HG03565 (cell line): ENCODE results near the gene TMEM232.
A peak's percentile ranks its signal among the peaks of the same experiment; 100 is the strongest.
"Not testable (repeated sequence)": the region's sequence is repeated elsewhere in the genome, so short reads cannot be mapped to it uniquely, and the experiment has no call there.

Experiments used
- ATAC-seq: cut with Tn5 transposase; IDR thresholded peaks from one replicate; pipeline ENCODE4 v1.9.1; 2021; ENCODE audit warnings: mild to moderate bottlenecking, moderate library complexity; ENCODE audit not compliant: unreplicated experiment

TMEM232 gene

DNA sequence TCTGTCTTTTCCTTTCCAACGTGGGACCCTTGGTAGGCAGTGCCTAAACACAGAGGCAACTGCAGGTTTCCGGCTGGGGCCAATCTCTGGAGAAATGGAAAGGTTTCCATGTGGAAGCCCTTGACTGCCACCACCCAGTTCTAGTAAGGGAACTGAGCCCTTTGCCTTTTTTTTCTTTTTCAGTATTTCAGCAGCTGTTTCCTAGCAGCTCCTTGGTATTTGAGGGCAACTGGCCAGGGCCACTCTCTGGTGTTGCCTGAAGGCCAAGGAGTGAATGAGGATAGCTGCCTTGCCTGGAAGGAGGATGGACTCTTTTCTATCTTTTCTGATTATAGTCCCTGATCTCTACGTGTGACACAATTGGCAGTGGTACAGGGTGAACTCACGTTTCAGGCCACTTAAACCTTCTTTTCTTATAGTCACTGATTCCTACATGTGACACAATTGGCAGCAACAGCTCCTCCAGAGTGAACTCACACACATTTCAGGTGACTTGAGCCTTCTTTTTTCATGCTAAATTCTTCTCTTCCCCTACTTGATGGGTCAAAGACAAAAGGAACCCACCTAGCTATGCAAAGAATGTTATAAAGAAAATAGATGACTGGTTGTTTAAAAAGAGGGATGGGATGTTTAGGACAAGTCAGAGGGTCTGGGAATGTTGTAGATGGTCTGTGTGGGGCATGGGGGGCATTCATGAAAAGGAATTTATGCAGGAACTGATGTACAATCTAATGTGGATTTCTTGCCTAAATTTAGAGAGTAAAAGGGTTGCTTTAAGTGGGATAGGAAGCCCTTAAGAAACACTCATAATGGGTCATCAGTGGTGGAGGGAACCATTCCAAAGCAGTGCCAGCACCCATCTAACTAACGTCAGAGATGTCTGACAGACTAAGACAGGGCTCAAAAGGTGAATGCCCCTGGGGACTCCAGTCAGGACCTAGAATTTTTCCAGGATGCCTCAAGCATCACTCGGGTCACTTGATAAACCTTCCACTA lies 190.1 kb downstream of the TMEM232 start:
- no peak for ATAC-seq

- ATAC-seq = not testable (repeated sequence)
Observed at GRCh38 chr5:110535146-110535545, 191.3 kb downstream of the TMEM232 start.

GRCh38 chr5:110525762-110526161 lies 200.7 kb downstream of the TMEM232 start:
- no peak for ATAC-seq

DNA sequence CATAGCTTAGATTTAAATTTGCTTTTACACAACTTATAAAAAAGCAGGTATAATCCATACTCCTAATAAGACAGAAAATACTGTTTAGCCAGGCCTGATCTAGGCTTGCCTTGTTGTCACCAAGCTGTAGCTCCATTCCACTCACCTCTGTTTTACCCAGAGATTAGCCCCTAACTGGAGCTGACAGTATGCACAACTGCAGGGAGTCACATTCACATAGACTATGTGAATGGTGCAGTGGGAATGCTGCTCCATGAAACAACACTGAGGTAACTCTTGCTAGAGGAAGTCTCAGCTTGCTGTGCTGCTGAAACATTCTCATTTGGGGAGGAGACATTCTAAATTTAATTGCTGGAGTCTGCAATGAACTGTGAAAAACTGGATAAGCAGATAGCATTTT lies 209.1 kb downstream of the TMEM232 start:
- ATAC-seq = no peak

DNA sequence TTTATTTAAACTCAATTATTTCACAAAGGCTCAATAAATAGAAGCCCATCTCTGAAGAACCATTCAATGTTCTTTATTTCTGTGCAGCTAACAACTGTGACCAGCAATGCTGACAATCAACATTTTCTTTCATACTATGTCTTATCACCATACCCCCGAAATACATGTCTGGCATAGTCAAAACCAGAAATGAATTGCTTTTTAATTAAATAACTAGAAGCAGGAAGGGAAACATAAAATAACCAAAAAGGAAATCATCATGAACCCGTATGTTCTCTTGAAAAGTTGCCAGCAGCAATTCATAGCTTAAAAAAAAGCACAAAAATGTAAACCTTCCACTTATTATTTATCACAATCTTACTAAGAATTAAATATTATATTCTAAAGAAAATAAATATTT lies 212.4 kb downstream of the TMEM232 start:
- ATAC-seq = no peak

DNA sequence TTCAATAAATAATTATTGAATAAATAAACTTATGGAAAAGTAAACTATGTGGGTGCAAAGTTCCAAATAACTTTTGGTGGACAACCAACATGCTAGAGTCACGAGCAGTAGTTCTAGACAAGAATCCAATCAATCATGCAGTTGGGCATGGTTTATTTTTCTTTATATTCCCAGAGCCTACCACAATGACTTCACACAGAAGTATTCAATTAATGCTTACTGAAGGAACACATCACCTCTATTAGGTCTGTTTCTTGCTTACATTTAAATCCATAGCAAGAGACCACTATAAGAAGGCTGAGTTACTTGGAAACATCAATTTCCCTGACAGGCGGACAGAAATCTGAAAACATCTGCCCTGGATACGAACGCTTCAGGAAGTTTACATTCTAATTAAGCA lies 214.2 kb downstream of the TMEM232 start:
- no peak for ATAC-seq

DNA sequence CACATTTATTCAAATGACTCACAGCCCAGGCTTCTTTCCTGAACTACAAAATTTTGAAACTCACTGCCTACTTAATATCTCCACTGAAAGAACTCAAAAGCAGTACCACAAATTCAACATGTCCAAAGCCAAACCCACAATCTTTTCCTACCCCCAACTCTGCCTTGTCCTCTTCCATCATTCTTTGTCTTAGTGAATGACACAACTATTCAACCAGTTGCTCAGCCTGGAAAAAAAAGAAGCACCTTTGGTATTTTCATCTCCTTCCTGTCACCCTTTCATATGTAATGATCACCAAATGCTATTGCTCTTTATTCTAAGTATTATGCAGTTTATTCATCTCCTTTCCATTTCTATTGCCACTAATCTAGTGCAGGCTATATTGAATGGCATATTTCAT lies 216.3 kb downstream of the TMEM232 start:
- no peak for ATAC-seq

- ATAC-seq = no peak
Observed at GRCh38 chr5:110507972-110508371, 218.5 kb downstream of the TMEM232 start.

DNA sequence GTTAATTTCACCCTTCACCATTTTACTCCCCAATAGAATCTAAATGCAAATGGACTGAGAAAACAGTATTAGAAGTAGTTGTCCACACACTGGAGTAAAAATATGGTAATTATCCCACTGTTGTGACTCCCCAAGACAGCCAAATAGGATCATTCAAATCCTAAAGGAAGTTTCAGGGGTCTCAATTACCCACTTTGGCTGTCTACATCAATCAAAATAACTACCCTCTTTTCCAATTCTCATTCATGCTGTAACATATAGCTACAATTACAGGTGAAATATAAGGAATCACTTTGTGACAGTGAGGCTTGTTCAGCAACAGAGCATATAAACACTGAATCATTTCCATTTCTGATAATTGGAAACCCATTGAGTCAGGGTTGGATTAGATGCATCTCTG lies 220.1 kb downstream of the TMEM232 start:
- no peak for ATAC-seq

- ATAC-seq = no peak
Observed at GRCh38 chr5:110496276-110496675, 230.2 kb downstream of the TMEM232 start.

GRCh38 chr5:110492446-110492845 lies 234.0 kb downstream of the TMEM232 start:
- ATAC-seq = no peak

- no peak for ATAC-seq
Observed at GRCh38 chr5:110478895-110479294, 247.6 kb downstream of the TMEM232 start.

DNA sequence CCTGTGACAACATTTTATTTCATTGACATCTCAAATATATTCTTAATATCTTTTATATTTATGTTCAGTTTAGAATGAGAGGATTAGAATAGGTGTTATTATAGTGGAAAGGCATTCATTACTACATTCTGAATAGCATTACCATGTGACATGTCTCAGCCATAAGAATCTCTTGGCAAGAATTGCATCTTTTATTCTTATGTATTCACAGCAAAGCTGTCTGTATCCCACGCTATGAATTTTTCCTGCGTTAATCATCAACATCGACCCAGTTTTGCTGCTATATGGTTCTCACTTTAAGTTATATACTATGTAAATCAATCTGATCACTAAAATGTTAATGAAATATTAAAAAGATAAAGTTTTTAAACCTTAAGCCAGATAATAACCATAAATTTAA lies 248.6 kb downstream of the TMEM232 start:
- no peak for ATAC-seq

GRCh38 chr5:110476164-110476563 lies 250.3 kb downstream of the TMEM232 start:
- no peak for ATAC-seq

DNA sequence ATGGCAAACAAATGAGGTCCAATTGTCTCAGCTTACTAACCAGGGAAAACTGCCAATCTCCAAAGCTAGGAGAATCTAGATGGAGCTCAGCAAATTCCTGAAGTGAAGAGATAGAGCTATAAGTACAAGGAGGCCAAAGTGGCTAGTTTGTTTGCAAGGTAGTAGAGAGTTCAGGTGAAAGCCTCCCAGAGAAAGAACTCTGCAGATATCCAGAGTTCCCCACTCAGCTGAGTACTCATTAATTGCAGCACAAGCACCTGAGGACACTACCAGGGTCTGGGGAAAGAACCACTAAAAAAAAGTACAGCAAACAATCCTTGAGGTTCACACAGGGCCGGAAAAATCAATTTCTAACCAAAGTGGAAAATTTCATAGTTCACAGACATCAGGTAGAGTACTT lies 250.9 kb downstream of the TMEM232 start:
- ATAC-seq = no peak

DNA sequence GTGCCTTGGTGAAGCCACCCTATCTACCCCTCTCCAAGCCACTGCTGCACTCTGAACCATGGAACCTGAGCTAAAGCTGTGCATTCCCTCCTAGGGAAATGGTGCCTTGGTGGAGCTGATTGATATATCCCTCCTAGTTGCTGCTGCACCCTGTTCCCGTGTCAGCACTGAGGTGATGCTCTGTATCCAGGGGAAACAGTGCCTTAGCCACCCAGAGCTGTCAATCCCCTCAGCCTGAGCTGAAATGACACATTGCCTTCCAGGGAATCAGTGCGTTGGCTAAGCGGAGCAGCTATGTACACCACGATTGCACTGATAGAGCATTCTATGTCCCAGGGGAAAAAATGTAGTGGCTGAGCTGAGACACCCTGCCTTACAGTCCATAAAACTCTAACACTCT lies 257.0 kb downstream of the TMEM232 start:
- ATAC-seq = no peak

DNA sequence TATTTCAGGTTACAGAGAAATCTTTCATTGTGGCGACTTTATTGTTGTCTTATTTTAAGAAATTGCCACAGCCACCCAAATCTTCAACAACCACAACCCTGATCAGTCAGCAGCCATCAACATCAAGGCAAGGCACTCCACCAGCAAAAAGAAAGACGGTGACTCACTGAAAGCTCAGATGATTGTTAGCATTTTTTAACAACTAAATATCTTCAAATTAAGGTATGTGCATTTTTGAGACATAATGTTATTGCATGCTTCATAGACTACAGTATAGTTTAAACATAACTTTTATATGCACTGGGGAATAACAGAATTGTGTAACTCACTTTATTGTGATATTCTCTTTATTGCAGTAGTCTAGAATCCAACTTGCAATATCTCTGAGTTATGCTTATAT lies 263.4 kb downstream of the TMEM232 start:
- ATAC-seq = no peak

- peak; percentile 57 for ATAC-seq
Observed at GRCh38 chr5:110460837-110461236, 265.6 kb downstream of the TMEM232 start.

DNA sequence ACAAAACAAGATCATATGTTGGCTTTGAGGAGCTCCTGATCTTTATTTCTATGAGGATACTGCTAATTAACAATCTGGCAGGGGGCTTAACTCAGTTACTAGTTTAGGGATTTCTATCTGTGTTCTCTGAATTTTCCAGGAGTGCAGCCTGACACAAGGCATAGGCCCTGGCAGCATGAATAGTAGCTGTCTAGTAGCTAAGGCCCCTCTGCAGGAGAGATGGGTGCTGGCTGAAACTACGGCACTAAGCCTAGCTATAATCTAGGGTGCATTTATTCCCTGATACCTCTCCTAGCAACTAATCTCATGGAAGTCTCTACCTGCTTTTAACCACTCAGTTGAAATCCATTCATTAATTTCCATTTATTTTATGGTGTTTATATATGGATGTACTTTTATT lies 268.2 kb downstream of the TMEM232 start:
- ATAC-seq = no peak

DNA sequence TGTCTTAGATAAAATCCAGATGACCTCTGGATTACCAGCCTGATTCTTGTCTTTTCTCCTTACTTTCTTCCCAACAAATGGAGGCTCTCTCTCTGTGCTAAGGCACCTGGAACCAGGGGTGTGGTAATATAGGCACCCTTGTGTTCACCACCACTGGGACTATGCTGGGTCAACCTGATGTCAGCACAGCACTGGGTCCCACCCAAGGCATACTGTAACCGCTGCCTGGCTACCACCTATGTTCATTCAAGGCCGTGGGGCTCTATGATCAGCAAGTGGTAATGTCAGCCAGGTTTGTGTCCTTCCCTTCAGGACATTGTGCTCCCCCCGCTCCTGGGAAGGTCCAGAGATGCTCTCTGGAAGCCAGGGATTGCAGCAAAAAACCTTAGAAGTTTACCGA lies 283.6 kb downstream of the TMEM232 start:
- no peak for ATAC-seq

DNA sequence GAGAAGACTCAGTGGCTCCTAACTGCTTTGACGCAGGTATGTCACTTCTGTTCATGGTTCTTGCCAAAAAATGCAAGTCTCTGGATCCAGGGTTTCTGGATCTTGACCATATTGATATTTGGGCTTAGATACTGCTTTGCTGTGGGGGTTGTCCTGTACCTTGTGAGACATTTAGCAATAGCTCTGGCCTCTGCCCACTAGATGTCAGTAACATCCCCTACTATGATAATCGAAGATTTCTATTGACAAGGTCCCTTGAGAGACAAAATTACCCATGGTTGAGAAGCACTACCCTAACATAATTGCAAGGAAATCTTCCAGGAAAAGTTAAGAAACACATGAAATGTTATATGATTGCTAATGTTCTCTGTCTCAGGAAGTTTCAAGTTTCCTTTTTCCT lies 285.4 kb downstream of the TMEM232 start:
- peak; percentile 80 for ATAC-seq

DNA sequence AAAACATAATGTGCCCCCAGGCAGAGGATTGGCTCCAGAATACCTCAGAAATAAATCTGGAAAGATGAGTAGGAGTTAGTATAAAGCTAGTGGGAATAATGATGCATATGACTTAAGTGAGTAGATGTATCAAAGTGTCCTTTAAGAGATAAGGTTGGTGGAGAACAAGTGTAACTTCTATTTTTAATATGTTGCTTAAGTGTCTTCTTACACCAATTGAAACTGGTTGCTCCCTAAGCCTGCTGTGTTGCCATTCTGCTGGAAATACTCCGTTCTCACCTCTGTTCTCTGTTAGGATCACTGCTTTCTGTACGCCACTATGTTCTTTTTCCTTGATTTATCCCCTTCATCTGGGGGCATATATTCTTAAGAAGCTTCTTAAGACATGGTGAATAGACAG lies 286.4 kb downstream of the TMEM232 start:
- no peak for ATAC-seq

GRCh38 chr5:110439296-110439695 lies 287.2 kb downstream of the TMEM232 start:
- ATAC-seq = no peak
